NB4 (cell line): ENCODE data around the gene PIK3R4.

Experiments
- POLR2A ChIP-seq: IDR thresholded peaks from 2 replicates; pipeline ENCODE4 v1.6.1; 2011; ENCODE audit warnings: mild to moderate bottlenecking; ENCODE audit not compliant: insufficient read length; ENCODE audit errors: extremely low read depth
- TF ChIP-seq, protein P1 (sequence below): IDR thresholded peaks from 2 replicates; pipeline ENCODE4 v1.6.1; 2011; ENCODE audit warnings: low read depth, low read length
- TF ChIP-seq, protein P2 (sequence below): IDR thresholded peaks from one replicate; pipeline ENCODE4 v1.5.1; 2012; ENCODE audit warnings: low read depth, low read length

DNA sequence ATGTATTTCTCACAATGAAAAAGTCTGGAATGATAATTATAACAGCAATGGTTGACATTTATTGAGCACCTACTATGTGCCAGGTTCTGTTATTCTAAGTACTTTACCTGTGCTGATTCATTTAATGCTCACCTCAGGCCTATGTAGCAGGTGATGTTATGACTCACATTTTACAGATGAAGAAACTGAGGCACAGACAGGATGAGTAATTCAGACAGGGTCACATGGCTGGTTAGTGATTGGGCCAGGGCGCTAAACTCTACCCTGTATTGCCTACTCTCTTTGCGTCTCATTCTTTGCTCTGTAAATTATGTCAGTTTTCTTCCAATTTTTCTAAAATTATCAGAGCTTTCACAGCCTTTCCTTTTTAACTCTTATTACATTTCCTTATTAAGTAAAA is 98.3 kb downstream of the PIK3R4 start:
- TF ChIP-seq, protein P1, sequence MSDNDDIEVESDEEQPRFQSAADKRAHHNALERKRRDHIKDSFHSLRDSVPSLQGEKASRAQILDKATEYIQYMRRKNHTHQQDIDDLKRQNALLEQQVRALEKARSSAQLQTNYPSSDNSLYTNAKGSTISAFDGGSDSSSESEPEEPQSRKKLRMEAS: no peak
- TF ChIP-seq, protein P2, sequence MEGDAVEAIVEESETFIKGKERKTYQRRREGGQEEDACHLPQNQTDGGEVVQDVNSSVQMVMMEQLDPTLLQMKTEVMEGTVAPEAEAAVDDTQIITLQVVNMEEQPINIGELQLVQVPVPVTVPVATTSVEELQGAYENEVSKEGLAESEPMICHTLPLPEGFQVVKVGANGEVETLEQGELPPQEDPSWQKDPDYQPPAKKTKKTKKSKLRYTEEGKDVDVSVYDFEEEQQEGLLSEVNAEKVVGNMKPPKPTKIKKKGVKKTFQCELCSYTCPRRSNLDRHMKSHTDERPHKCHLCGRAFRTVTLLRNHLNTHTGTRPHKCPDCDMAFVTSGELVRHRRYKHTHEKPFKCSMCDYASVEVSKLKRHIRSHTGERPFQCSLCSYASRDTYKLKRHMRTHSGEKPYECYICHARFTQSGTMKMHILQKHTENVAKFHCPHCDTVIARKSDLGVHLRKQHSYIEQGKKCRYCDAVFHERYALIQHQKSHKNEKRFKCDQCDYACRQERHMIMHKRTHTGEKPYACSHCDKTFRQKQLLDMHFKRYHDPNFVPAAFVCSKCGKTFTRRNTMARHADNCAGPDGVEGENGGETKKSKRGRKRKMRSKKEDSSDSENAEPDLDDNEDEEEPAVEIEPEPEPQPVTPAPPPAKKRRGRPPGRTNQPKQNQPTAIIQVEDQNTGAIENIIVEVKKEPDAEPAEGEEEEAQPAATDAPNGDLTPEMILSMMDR: no peak
- no peak for TF ChIP-seq POLR2A
